Measurements from ENCODE around the gene HEATR5A.

GRCh38 chr14:31269634-31270195 is 150.6 kb downstream of the HEATR5A start:
- TF ChIP-seq CTCF (IDR thresholded peaks at IDR 0.05) (no peak), POLR2A (IDR thresholded peaks at IDR 0.05) (no peak)
